Transverse colon (tissue), 4 donors: ENCODE measurements around the gene JHY.

Source experiments
- EP300 ChIP-seq: sonication (generic); formaldehyde crosslinking; IDR thresholded peaks from one replicate; pipeline ENCODE4 v1.6.1; 2017; ENCODE audit warnings: antibody characterized with exemption, low read depth
- POLR2A ChIP-seq: fragments of 450-650 bp; IDR thresholded peaks from one replicate; pipeline ENCODE4 v1.6.1; 2016; ENCODE audit warnings: antibody characterized with exemption, mild to moderate bottlenecking, moderate library complexity
- POLR2AphosphoS5 ChIP-seq, 3 donors: sonication (generic); formaldehyde crosslinking; IDR thresholded peaks; one replicate each; pipeline ENCODE4 v1.6.1; 2016; ENCODE audit warnings: antibody characterized with exemption in 3 of 3
- TF ChIP-seq, protein P1 (sequence below), 5 experiments: fragments of 200-600 bp in 3 of 5; fragments of 450-650 bp in 2 of 5; sonication (generic) in 3 of 5; IDR thresholded peaks; 1 replicate in 2 of 5; 2 replicates in 3 of 5; pipeline ENCODE4 v1.5.1; 2016 to 2017; ENCODE audit warnings: antibody characterized with exemption in 5 of 5, inconsistent platforms in 3 of 5, mild to moderate bottlenecking in 2 of 5, moderate library complexity in 1 of 5

DNA sequence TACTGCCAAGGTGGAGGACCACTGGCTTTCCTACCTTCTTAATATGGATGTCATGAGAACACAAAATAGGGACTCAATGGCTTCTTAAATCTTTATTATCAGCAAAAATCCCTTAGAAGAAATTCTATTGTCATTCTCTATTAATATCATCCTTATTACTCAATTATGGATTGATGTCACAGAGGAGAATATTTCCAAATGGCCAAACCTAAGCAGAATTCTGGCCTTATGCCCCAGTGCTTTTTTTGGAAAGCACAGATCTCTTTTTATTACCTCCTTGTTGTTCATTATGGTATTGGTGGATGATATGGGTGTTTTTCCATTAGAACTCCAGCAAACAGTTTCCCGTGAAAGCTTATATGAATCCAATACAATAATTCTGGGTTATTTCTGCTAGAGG is 34.4 kb upstream of the JHY start:
- TF ChIP-seq, protein P1, sequence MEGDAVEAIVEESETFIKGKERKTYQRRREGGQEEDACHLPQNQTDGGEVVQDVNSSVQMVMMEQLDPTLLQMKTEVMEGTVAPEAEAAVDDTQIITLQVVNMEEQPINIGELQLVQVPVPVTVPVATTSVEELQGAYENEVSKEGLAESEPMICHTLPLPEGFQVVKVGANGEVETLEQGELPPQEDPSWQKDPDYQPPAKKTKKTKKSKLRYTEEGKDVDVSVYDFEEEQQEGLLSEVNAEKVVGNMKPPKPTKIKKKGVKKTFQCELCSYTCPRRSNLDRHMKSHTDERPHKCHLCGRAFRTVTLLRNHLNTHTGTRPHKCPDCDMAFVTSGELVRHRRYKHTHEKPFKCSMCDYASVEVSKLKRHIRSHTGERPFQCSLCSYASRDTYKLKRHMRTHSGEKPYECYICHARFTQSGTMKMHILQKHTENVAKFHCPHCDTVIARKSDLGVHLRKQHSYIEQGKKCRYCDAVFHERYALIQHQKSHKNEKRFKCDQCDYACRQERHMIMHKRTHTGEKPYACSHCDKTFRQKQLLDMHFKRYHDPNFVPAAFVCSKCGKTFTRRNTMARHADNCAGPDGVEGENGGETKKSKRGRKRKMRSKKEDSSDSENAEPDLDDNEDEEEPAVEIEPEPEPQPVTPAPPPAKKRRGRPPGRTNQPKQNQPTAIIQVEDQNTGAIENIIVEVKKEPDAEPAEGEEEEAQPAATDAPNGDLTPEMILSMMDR (IDR thresholded peaks at IDR 0.05) = no peak
- no peak for TF ChIP-seq EP300
- no peak for TF ChIP-seq POLR2A
- TF ChIP-seq POLR2AphosphoS5 (IDR thresholded peaks at IDR 0.05) = no peak
